ENCODE measurements around the gene SLC38A9.

DNA sequence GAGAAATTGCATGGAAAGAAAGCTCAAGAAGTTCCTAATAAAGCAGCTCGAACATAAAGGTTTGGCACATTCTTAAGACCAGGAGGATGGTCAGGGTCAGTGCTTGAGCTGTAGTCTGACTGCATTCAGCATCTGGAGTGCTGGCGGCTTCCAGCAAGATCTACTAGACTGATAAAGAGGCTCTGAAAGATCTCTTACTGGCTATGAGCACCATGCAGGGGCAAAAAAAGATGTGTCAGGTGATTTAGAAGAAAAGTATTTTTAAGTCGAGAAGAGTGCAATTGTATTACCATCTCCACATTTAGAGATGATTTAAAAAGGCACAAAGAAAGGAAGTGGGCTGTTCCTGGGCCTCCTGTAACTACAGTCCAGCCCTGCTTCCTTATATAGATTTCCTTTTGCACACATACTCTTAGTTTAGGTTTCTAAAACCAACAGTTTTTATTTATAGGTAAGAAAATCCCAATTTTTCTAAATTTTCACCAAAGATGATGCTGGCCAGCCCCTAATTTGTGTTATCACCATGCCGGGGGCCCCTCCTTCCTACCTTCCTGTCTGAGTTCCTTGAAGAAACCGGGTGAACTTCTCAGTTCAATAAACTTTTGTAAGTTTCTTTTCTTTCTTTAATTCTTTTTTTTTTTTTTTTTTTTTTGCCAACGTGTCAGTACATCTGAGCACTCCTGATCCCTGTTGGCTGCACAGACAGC lies 111.5 kb downstream of the SLC38A9 start:
- TF ChIP-seq GATA3 (IDR thresholded peaks at IDR 0.05; ENCODE audit: low read depth, low read length), result peak; percentile 74; the same call in 1 of the 2 replicates
- TF ChIP-seq GATA2 (IDR thresholded peaks at IDR 0.05; ENCODE audit: low read depth, low read length), result peak; percentile 90
